HCT116 (cell line): Measurements from ENCODE around the gene ARHGAP9. TPM values are rescaled to one million over a fixed set of nuclear protein-coding genes. Genes with fewer than 3 reads are reported as not detected.

ENCODE experiments used
- ATAC-seq: fragments of 200-7000 bp; cut with Tn5 transposase; 2 replicates; pipeline ENCODE4 v1.9.1; 2020; ENCODE audit warnings: mild to moderate bottlenecking, moderate library complexity
- BruUV-seq: library from RNA; stranded (reverse); fragments of 400-500 nt; replicated peaks from 2 replicates; lab custom pipeline; 2021; lab: Mats Ljungman, UMichigan
- CTCF ChIA-PET: fragments of 300-600 bp; sonication (Branson Sonifier 250); formaldehyde crosslinking; loops from one replicate; lab custom pipeline; 2021; ENCODE audit warnings: antibody characterized with exemption; lab: Charles Lee
- POLR2A ChIA-PET: fragments of 300-600, 350-600 bp; sonication (Branson Sonifier 250); formaldehyde crosslinking; loops from one replicate; lab custom pipeline; 2021; ENCODE audit warnings: antibody characterized with exemption; lab: Charles Lee
- RAD21 ChIA-PET, 2 experiments: fragments of 300-600 bp; sonication (Branson Sonifier 250); formaldehyde crosslinking; loops; one replicate each; lab custom pipeline; 2023; ENCODE audit warnings: low total read pairs in 2 of 2; ENCODE audit not compliant: uncharacterized antibody in 2 of 2, unreplicated experiment in 2 of 2, low non-redundant PET in 1 of 2; lab: Charles Lee
- DNase-seq: peaks from one replicate; pipeline ENCODE4 v3.0.0-alpha.2; 2010; ENCODE audit warnings: low read depth, low spot score
- H2AFZ ChIP-seq: fragments of 200-600 bp; shearing (Covaris generic), sonication (generic); 2 replicates; pipeline ENCODE4 v1.6.1; 2017; ENCODE audit warnings: low read depth, mixed run types, mixed read lengths, antibody characterized with exemption, low read length; ENCODE audit not compliant: poor library complexity, severe bottlenecking
- H3K27ac ChIP-seq: 2 replicates; pipeline ENCODE4 v1.5.1; 2012; ENCODE audit warnings: low read depth, low read length
- H3K27me3 ChIP-seq: fragments of 200-600 bp; sonication (generic); 2 replicates; pipeline ENCODE4 v1.6.1; 2016; ENCODE audit warnings: mixed run types, low read length, mixed read lengths; ENCODE audit not compliant: insufficient read depth
- H3K36me3 ChIP-seq, 2 experiments: fragments of 200-500 bp in 1 of 2; fragments of 200-600 bp in 1 of 2; sonication (Bioruptor generic) in 1 of 2; sonication (generic) in 1 of 2; 2 replicates each; pipeline versions ENCODE4 v1.5.1 to v1.6.1; 2014 to 2016; ENCODE audit warnings: low read length in 2 of 2, inconsistent platforms in 1 of 2, mixed read lengths in 1 of 2, mixed run types in 1 of 2; ENCODE audit not compliant: insufficient read depth in 2 of 2, control insufficient read depth in 1 of 2
- H3K4me1 ChIP-seq, 2 experiments: fragments of 200-600 bp in 1 of 2; sonication (generic) in 1 of 2; 2 replicates each; pipeline versions ENCODE4 v1.5.1 to v1.6.1; 2012 to 2017; ENCODE audit warnings: low read length in 2 of 2, inconsistent platforms in 1 of 2, mild to moderate bottlenecking in 1 of 2, mixed read lengths in 1 of 2, mixed run types in 1 of 2, moderate library complexity in 1 of 2; ENCODE audit not compliant: insufficient read depth in 2 of 2, control insufficient read depth in 1 of 2
- H3K4me2 ChIP-seq: fragments of 200-600 bp; sonication (generic); 2 replicates; pipeline ENCODE4 v1.6.1; 2017; ENCODE audit warnings: mixed run types, low read length, mixed read lengths
- H3K4me3 ChIP-seq, 2 experiments: fragments of 200-600 bp in 1 of 2; sonication (generic) in 1 of 2; replicated peaks in 1 of 2; 2 replicates each; pipeline ENCODE4 v1.5.1; 2011 to 2016; ENCODE audit warnings: low read length in 2 of 2, control low read depth in 1 of 2, low read depth in 1 of 2, mild to moderate bottlenecking in 1 of 2, mixed read lengths in 1 of 2, mixed run types in 1 of 2
- H3K79me2 ChIP-seq: fragments of 200-600 bp; sonication (generic); 2 replicates; pipeline ENCODE4 v1.6.1; 2017; ENCODE audit warnings: mild to moderate bottlenecking, mixed run types, low read length, moderate library complexity, mixed read lengths; ENCODE audit not compliant: insufficient read depth
- H3K9ac ChIP-seq: fragments of 200-600 bp; sonication (generic); 2 replicates; pipeline ENCODE4 v1.6.1; 2016; ENCODE audit warnings: low read length, mixed read lengths
- H3K9me2 ChIP-seq: fragments of 200-600 bp; sonication (generic), shearing (Covaris generic); 2 replicates; pipeline ENCODE4 v1.6.1; 2017; ENCODE audit warnings: mixed run types, mild to moderate bottlenecking, moderate library complexity; ENCODE audit not compliant: insufficient read depth
- H3K9me3 ChIP-seq, 2 experiments: fragments of 200-500 bp in 1 of 2; fragments of 200-600 bp in 1 of 2; sonication (Bioruptor generic) in 1 of 2; sonication (generic) in 1 of 2; 2 replicates each; pipeline ENCODE4 v1.6.1; 2014 to 2017; ENCODE audit warnings: low read length in 2 of 2, mixed read lengths in 2 of 2, inconsistent platforms in 1 of 2, low read depth in 1 of 2, mild to moderate bottlenecking in 1 of 2, mixed run types in 1 of 2, moderate library complexity in 1 of 2; ENCODE audit not compliant: control insufficient read depth in 1 of 2, insufficient read depth in 1 of 2
- H4K20me1 ChIP-seq: fragments of 200-600 bp; sonication (generic), shearing (Covaris generic); 2 replicates; pipeline ENCODE4 v1.6.1; 2017; ENCODE audit warnings: mixed run types, mild to moderate bottlenecking, moderate library complexity; ENCODE audit not compliant: insufficient read depth
- CBX3 ChIP-seq: IDR thresholded peaks from 2 replicates; pipeline ENCODE4 v1.6.1; 2012; ENCODE audit warnings: low read depth
- CEBPB ChIP-seq: IDR thresholded peaks from 2 replicates; pipeline ENCODE4 v1.6.1; 2012; ENCODE audit warnings: low read depth
- CTCF ChIP-seq, 3 experiments: fragments of 200-600 bp in 1 of 3; sonication (generic) in 1 of 3; IDR thresholded peaks in 2 of 3; conservative IDR thresholded peaks in 1 of 3; 2 replicates each; pipeline ENCODE4 v1.5.1; 2012 to 2017; ENCODE audit warnings: low read depth in 2 of 3, low read length in 2 of 3, antibody characterized with exemption in 1 of 3, borderline replicate concordance in 1 of 3, control low read depth in 1 of 3, mild to moderate bottlenecking in 1 of 3, mixed read lengths in 1 of 3, mixed run types in 1 of 3, moderate library complexity in 1 of 3; ENCODE audit not compliant: insufficient read depth in 1 of 3
- EGR1 ChIP-seq: IDR thresholded peaks from 2 replicates; pipeline ENCODE4 v1.6.1; 2012; ENCODE audit warnings: low read depth
- ELF1 ChIP-seq: IDR thresholded peaks from 2 replicates; pipeline ENCODE4 v1.6.1; 2012; ENCODE audit warnings: low read depth, borderline replicate concordance
- EZH2 ChIP-seq: fragments of 200-600 bp; sonication (generic); IDR thresholded peaks from 2 replicates; pipeline ENCODE4 v1.6.1; 2017; ENCODE audit warnings: antibody characterized with exemption, mixed run types
- FOSL1 ChIP-seq: IDR thresholded peaks from 2 replicates; pipeline ENCODE4 v1.6.1; 2012; ENCODE audit warnings: low read depth
- POLR2A ChIP-seq: IDR thresholded peaks from 2 replicates; pipeline ENCODE4 v1.7.0; 2011; ENCODE audit warnings: borderline replicate concordance; ENCODE audit not compliant: insufficient read depth, insufficient read length; ENCODE audit errors: extremely low read depth
- SIN3A ChIP-seq: IDR thresholded peaks from 2 replicates; pipeline ENCODE4 v1.6.1; 2012; ENCODE audit warnings: low read depth
- SP1 ChIP-seq: IDR thresholded peaks from 2 replicates; pipeline ENCODE4 v1.6.1; 2012; ENCODE audit warnings: low read depth
- TCF7L2 ChIP-seq: IDR thresholded peaks from 2 replicates; pipeline ENCODE4 v1.7.0; 2011; ENCODE audit warnings: borderline replicate concordance, inconsistent platforms; ENCODE audit not compliant: insufficient read depth, insufficient read length; ENCODE audit errors: extremely low read depth
- YY1 ChIP-seq: IDR thresholded peaks from 2 replicates; pipeline ENCODE4 v1.6.1; 2011; ENCODE audit warnings: low read length, low read depth, moderate library complexity, mild to moderate bottlenecking; ENCODE audit not compliant: insufficient replicate concordance; ENCODE audit errors: extremely low read depth
- ZNF274 ChIP-seq: fragments of 200-500 bp; sonication (Bioruptor generic); IDR thresholded peaks from 2 replicates; pipeline ENCODE4 v1.6.1; 2014; ENCODE audit warnings: mild to moderate bottlenecking, low read depth, low read length, inconsistent platforms
- intact Hi-C: fragments of 100-400 bp; cut with micrococcal nuclease; formaldehyde crosslinking; loops from 2 replicates; pipeline ENCODE4 v1.10.0; 2022
- total RNA-seq: library from RNA; stranded (reverse); gene quantifications from one replicate; pipeline ENCODE4 v1.2.1, GENCODE V29; 2021; ENCODE audit not compliant: unreplicated experiment
- TF ChIP-seq, protein P1 (sequence below): IDR thresholded peaks from 2 replicates; pipeline ENCODE4 v1.6.1; 2011; ENCODE audit warnings: mild to moderate bottlenecking, low read length, moderate library complexity; ENCODE audit not compliant: insufficient replicate concordance; ENCODE audit errors: extremely low read depth
- TF ChIP-seq, protein P2 (sequence below): IDR thresholded peaks from 2 replicates; pipeline ENCODE4 v1.6.1; 2012; ENCODE audit warnings: low read depth

The ARHGAP9 gene
- total RNA-seq, 1 experiment from 2014 or later = 0.84 TPM

DNA sequence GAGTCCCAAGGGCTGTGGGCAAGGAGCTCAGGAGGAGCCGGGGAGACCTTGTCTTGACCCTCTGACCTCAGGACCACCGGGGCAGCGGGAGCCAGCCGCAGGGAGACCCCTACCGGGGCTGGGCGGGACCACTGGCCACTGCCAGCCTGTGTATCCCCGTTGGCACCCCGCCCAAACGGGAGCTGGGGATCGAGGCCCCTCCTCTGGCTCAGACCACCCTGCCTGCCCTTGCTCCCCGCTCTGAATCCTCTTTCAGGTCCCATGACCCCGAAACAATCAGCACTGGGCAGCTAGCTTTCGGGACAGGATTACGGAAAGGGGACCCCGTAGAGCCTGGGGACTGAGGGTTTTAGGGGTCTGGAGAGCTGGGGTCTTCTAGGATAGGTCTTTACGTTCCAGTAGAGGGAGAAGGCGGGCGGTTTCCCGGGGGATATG is 18.8 kb downstream of the ARHGAP9 start (continued):
- TF ChIP-seq CTCF (IDR thresholded peaks at IDR 0.05 in 2 of 3, conservative IDR thresholded peaks at IDR 0.05 in 1 of 3; ENCODE audit: borderline replicate concordance in 1 of 3, insufficient read depth in 1 of 3, low read depth in 2 of 3, low read length in 2 of 3) = no peak

DNA sequence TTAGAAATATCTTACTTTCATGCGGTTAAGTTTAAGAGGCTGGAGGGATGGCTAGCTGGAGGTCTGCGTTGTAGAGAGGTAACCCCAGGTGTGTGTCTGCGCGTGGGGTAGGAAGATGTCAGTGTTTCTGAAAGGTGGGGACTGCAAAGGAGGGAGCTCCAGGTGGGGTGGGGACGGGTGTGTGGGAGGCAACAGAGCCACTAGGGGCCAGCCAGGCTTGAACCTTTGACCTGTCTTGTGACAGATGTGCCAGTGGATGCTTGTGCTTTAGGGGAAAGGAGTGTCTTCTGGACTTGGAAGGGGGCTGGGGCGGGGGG is 19.2 kb downstream of the ARHGAP9 start:
- CTCF ChIA-PET = interaction anchor here (1.2 kb wide), 1 partner anchor 195 kb away, joined by 3 read pairs; no protein-coding TSS in a partner anchor
- no peak for DNase-seq
- TF ChIP-seq SIN3A (no peak), TCF7L2 (no peak), ELF1 (no peak), CTCF (IDR thresholded peaks at IDR 0.05 in 2 of 3, conservative IDR thresholded peaks at IDR 0.05 in 1 of 3; ENCODE audit: borderline replicate concordance in 1 of 3, insufficient read depth in 1 of 3, low read depth in 2 of 3, low read length in 2 of 3) (no peak), YY1 (no peak), POLR2A (no peak), CBX3 (no peak), FOSL1 (no peak), SP1 (no peak), EGR1 (no peak), EZH2 (no peak), ZNF274 (no peak), CEBPB (no peak)
- TF ChIP-seq, protein P1, sequence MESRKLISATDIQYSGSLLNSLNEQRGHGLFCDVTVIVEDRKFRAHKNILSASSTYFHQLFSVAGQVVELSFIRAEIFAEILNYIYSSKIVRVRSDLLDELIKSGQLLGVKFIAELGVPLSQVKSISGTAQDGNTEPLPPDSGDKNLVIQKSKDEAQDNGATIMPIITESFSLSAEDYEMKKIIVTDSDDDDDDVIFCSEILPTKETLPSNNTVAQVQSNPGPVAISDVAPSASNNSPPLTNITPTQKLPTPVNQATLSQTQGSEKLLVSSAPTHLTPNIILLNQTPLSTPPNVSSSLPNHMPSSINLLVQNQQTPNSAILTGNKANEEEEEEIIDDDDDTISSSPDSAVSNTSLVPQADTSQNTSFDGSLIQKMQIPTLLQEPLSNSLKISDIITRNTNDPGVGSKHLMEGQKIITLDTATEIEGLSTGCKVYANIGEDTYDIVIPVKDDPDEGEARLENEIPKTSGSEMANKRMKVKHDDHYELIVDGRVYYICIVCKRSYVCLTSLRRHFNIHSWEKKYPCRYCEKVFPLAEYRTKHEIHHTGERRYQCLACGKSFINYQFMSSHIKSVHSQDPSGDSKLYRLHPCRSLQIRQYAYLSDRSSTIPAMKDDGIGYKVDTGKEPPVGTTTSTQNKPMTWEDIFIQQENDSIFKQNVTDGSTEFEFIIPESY = no peak
- TF ChIP-seq, protein P2, sequence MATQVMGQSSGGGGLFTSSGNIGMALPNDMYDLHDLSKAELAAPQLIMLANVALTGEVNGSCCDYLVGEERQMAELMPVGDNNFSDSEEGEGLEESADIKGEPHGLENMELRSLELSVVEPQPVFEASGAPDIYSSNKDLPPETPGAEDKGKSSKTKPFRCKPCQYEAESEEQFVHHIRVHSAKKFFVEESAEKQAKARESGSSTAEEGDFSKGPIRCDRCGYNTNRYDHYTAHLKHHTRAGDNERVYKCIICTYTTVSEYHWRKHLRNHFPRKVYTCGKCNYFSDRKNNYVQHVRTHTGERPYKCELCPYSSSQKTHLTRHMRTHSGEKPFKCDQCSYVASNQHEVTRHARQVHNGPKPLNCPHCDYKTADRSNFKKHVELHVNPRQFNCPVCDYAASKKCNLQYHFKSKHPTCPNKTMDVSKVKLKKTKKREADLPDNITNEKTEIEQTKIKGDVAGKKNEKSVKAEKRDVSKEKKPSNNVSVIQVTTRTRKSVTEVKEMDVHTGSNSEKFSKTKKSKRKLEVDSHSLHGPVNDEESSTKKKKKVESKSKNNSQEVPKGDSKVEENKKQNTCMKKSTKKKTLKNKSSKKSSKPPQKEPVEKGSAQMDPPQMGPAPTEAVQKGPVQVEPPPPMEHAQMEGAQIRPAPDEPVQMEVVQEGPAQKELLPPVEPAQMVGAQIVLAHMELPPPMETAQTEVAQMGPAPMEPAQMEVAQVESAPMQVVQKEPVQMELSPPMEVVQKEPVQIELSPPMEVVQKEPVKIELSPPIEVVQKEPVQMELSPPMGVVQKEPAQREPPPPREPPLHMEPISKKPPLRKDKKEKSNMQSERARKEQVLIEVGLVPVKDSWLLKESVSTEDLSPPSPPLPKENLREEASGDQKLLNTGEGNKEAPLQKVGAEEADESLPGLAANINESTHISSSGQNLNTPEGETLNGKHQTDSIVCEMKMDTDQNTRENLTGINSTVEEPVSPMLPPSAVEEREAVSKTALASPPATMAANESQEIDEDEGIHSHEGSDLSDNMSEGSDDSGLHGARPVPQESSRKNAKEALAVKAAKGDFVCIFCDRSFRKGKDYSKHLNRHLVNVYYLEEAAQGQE = no peak

More for the DNA sequence above, 19.2 kb downstream of the ARHGAP9 start:
- no TSS peak for BruUV-seq
- ATAC-seq = no peak
- H3K27me3 ChIP-seq = no peaks in the 10 kb centered on the region
- no peaks in the 10 kb centered on the region for H4K20me1 ChIP-seq
- peaks cover 27 to 59% of the 10 kb centered on the region in 2 experiments for H3K4me1 ChIP-seq
- H2AFZ ChIP-seq = no peak overlapping the region
- H3K9me3 ChIP-seq = no peaks in the 10 kb centered on the region
- no peak overlapping the region for H3K27ac ChIP-seq
- H3K36me3 ChIP-seq = no peaks in the 10 kb centered on the region
- no peaks in the 10 kb centered on the region for H3K9me2 ChIP-seq
- peak overlapping the region; percentile 99 for H3K4me2 ChIP-seq
- peak overlapping the region; percentile 75 for H3K4me3 ChIP-seq
- POLR2A ChIA-PET = no interaction called here
- no peaks in the 10 kb centered on the region for H3K79me2 ChIP-seq
- intact Hi-C loops = loop anchor here (5.0 kb wide), 1 partner anchor 373 kb away; the partner anchor contains the start of gene NAB2
- 0 out of 2 replicates have a peak overlapping the region, but pooled peaks have one; percentile 11 for H3K9ac ChIP-seq
- RAD21 ChIA-PET = no interaction called here
